Activated effector memory CD4-positive, alpha-beta T cell treated with Interleukin-2 at 50 U/mL for 16 hours (primary cell): ENCODE measurements around the gene GBX1.

ENCODE experiments used
- DNase-seq: peaks from one replicate; pipeline ENCODE4 v3.0.0-alpha.2; 2020

Gene GBX1

DNA sequence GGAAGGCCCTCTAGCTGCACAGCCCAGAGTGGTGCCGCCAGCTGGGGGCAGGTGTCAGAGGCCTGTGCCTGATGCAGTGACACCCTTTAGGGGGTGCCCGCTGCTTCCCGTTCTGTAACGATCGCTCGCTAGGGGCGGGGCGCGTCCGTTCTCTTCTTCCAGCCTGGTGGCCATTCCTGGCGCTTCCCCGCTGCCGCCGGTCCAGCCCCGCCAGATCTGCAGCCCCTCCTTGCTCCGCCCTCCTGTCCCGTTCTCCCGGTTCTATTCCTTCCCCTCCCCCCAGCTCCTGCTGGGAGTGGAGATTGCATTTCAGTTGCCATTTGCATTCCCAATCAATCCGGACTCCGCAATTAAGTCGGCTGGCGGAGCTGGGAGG, 42.0 kb downstream of the GBX1 start:
- no peak for DNase-seq

DNA sequence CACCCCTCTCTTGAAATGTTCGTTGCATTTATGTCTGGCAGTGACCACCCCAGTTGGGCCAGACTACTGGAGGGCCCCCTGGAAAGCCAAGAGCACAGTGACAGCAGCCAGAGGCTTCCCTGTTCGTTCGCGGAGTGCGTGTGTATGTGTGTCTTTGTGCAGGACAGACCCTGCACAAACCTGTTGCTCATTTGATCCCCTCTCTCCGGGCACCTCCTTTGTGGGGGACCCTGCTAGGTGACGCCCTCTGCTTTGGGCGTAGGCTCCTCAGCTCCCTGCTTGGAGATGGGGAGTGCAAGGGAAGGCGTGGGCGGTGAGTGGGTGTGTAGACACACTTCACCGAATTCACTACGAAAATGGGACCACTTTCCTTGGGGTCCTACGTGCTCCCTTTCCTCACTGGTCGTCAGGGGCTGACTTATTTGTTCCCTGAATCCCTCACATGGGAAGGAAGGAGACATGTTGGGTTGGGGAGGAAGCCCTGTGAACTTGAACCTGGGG, 42.5 kb downstream of the GBX1 start:
- DNase-seq: no peak

DNA sequence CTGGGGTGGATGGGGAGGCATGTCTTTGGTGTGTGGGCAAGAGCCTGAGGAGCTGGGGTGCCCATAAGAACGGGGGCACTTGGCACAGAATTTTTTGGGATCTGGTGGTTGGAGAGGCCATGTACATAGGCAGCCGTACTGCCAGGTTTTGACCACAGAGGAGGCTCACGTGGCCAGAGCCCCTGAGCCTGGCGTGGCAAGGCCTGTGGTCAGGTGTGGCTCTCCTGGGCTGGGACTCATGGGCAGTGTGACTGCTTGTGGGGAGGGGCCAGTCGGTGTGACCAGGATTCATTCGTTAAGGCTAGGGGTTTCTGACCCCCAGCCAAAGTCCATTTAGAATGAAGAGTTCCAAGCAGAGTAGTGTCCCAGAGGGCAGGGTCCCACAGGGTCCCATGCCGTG, 43.0 kb downstream of the GBX1 start:
- DNase-seq: no peak

DNA sequence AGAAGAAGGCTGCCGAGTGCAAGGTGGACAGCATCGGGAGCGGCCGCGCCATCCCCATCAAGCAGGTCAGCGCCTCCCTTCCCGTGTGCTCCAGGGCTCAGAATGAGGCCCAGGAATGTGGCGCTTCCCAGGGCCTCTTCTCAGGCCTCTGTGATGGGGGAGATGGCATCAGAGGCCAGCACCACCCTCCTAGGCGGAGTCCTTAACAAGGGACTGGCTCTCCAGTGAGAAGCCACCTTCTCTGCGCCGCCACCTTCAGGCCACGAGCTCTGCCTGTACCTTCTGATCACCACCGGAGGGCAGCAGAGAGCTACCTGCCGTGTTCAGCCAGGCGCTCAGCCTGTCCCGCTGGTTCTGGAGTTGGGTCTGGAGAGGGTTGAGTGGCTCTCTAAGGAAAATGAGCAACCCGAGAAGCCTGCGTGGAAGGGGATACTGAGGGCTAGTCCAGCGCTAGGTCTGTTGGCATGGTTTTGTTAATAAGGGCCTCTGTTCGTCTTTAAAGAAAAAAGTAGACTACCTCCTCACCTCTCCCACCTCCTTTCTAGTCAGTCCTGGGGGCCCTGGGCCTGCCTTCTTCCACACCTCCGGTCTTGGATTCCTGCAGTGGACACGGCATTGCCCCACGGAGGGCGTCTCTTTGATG, 43.6 kb downstream of the GBX1 start:
- DNase-seq: peak; percentile 66

DNA sequence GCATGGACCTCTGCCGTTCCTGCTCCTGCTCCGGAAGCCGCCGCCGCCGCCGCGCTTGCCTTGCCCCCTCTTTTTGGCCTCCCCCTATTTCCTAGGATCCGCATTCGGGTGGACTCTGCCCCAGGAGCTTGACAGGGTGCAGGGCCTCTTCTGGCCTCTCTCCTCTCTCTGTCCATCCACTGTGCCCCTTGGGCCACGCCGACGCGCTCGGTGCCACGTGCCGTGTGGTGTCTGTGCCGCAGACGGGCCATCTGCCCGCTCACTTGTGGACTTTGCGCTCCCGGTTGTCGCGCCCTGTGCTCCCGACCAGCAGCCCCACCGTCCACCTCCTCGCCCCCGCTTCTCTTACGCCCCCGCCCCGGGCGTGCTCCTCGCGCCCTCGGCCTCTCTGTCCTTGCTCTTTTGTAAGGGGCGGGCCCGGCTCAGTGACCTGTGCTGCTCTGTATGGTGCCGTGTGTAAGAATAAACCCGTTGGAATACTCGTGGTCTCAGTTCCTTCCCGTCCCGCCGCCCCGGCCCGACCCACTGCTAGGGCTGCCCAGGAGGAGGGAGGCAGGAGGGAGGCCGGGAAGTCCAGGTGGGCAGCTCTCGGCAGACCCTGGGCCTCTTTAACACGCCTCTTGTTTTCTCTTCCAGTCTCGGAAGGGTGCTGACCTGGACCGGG, 44.2 kb downstream of the GBX1 start:
- DNase-seq: no peak

DNA sequence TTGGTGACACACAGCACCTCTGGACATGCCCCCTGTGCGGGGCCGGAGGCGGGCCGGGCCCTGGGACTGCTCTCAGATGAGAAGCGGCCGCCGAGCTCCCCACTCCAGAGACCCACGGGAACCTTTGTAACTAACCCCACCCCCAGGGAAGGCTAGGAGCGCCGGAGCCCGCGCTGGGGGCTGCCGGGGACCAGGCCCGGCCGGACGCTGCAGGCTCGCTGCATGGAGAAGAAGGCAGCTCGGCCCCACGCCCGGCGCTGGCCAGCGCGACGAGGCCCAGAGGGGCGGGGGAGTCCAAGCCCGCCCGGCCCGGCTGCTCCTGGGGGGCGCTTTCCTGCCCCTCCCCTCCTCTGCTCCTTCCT, 44.7 kb downstream of the GBX1 start:
- no peak for DNase-seq

DNA sequence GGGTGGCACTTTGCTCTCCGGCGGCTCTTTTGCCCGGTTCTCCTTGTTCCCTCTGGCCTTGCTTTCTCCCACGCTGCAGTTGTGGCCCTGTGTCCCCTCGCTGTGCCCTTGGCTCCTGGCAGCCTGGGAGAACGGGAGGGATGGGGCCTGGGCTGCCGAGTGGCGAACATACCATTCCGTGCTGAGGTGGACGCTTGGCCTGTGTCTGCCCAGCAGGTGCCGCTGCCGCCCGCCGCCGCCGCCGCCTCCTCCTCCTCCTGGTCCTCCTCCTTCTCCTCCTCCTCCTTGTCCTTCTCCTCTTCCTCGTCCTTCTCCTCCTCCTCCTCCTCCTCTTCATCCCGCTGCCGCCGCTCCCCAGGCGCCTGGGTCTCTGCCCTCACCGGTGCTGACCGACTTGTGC, 45.2 kb downstream of the GBX1 start:
- DNase-seq: no peak

DNA sequence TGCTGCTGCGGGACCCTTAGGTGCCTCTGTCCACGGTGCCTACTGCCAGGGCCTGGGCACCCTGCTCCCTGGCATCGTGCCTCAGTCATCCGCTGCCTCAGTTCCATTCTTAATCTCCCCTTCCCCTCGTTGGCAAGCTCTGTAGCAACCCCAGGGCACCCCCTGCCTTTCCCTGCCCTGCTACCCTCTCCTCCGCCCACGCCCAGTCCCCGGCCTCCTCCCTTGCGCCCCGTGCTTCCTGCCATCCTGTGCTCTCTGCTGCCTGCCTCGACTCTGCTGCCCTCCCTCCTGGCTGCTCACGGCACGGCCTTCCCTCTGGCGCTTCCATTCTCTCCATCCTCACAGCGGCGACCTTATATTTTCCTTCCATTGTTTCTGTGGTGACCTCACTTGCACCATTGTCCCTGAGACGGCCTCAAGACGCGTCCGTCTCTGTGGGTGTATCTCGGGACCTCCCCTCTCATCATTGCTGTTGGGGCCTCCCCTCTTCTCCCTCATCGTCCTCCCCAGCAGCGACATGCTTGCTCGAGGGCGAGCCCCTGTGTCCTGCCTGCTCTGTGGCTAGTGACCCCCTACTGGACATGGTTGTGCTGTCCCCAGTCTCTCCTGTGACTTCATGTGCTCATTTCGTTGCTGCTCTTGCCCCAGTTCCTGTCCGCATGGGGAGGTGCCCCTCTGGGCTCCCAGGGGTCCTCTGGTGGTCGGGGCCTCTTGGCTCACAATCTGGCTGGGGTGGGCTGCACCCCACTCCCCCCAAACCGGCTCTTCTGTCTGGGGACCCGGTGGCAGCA, 45.9 kb downstream of the GBX1 start:
- DNase-seq: no peak

DNA sequence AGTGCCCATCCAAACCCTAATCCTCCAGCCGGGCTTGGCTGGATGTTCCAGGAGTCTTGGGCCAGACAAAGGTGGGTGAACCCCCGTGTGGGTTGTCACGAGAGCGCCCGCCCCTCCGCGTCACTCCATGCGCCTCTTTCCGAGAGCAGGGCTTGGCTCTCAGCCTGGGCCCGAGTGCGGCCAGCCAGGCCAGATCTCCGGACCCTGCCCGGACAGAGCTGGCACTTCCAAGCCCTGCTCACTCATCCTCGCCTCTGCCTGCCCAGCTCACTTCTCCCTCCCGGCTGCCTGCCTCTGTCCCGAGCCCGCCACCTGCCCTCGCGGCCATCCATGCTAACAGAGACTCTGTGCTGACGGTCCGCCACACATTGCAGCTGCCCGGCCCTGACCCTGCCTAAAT, 46.6 kb downstream of the GBX1 start:
- DNase-seq: no peak

DNA sequence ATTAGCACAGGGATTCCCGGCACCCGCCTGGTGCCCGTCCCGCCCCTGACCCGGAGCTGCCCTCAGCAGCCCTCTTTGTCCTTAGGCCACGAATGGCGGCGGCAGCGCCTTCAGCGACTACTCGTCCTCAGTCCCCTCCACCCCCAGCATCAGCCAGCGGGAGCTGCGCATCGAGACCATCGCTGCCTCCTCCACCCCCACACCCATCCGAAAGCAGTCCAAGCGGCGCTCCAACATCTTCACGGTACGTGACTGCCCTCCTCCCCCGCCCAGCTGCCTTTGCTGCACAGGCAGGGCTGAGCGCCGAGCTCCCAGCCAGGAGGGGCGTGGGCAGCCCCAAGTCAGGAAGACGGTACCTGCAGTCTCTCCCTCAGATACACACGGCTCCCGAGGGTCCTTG, 47.6 kb downstream of the GBX1 start:
- DNase-seq: no peak

DNA sequence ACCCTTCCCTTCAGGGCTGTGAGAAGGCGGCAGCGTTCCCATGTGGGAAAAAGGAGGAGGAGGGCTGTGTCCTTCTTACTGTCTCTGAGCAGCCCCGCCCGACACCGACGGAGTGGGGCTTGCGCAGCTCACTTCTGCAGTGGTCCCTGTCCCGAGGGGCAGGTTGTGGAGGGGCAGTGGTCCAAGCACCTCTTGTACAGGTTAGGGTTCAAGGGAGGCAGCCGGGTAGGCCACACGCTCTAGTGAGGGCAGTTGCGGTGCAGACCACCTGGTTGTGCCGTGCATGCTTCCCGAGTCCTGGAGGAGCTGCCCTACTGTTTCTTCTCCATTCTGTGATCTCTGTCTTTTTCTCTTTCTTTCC, 48.5 kb downstream of the GBX1 start:
- DNase-seq: no peak

DNA sequence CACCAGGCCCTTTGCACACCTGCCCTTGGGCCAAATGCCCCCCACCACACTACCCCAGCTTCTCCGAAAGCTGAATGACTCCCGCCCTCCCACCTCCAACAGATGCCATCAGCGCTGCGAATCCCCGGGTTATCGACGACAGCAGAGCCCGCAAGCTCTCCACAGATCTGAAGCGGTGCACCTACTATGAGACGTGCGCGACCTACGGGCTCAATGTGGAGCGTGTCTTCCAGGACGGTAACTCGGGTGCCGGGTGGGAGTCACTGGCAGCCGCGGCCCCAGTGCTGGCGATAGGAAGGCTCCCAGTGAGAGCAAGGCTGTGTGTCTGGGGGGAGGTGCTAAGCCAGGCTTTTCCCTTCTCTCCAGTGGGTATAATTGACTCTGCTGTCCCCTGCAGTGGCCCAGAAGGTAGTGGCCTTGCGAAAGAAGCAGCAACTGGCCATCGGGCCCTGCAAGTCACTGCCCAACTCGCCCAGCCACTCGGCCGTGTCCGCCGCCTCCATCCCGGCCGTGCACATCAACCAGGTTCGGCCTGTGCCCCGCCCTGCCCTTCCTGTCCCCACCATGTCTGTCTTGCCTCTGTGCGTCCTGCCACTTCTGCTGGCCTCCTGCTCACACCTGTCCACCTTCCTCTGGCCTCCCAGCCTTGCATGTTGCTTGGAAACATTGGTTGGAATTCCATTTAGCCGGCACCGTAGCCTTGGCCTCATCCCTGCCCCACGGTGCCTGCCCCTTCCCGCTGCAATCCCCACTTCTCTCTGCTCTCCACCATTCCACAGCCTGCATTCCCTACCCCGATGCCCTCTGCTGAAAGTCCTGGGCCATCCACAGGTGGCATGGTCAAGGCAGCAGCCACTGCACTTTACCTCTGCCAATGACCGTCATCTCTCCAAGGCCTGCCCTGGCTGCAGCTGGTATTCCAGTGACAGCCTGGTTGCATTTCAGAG, 49.1 kb downstream of the GBX1 start:
- DNase-seq: no peak

DNA sequence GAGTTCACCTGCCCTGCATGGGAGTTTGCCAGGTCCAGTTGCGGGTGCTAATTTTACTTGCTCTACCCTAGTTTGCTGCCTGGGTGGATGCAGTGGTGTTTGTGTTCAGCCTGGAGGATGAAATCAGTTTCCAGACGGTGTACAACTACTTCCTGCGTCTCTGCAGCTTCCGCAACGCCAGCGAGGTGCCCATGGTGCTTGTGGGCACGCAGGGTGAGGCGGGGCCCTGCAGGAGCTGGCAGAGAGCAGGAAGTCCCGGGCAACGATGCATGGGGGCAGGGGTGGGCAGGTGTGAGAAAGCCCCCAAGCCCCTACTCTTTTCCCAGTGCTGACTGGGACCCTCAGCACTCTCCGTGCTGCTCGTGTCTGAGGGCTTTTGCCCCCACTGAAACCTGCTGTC, 49.9 kb downstream of the GBX1 start:
- DNase-seq: peak; percentile 58

DNA sequence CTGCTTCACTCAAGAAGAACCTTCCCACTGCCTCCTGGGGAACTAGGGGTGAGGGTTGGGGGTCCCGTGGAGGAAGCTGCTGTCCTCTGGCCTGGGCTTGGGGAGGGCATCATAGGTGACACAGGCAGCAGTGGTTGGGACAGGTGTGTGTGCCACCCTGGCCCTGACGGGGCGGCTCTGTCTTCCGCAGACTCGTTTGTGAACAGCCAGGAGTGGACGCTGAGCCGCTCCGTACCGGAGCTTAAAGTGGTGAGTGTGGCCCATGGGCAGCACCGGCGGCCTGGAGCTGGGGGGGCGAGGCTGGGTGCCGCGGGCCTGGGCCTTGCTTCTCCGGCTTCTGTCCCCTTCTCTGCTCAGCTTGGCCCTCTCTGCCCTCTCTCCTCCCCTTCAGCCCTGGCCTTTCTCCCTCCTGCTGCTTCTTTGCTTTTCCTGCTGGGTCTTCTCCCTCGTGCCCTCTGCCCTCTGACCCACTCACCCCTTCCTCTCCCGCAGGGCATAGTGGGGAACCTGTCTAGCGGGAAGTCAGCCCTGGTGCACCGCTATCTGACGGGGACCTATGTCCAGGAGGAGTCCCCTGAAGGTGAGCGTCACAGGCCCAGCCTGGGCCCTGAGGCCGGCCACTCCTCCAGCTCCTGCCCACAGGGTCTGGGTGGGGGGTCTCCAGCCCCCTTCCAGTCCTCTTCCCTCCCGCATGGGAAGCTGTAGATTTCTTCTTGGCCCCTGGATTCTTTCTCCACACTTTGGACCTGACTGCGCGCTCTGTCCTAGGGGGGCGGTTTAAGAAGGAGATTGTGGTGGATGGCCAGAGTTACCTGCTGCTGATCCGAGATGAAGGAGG, 50.7 kb downstream of the GBX1 start:
- DNase-seq: no peak

DNA sequence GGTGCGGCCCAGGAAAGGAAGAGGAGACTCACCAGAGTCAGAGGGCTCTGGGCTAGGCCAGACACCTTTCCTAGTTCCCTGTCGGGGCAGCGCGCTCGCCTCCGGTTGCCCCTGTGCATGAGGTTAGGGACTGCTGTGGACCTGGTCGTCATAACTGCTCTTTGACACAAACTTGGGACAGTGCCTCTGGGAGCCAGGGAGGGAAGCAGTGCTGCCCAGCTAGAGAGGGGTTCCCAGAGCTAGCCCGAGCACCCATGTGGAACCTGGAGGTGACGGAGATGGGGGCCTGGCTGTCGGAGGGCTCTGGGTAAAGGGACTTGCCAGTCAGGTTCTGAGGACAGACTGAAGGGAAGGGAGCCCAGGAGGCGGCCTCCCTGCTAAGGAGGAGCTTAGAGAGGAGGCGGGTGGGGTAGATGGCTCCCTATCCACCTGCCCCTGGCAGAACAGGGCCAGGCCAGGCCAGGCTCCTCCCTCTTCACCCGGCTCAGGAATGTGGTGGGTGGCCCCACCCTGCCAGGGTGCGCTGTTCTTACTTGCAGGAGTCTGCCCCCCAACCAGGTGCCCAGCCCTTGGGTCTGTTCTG, 51.6 kb downstream of the GBX1 start:
- no peak for DNase-seq

DNA sequence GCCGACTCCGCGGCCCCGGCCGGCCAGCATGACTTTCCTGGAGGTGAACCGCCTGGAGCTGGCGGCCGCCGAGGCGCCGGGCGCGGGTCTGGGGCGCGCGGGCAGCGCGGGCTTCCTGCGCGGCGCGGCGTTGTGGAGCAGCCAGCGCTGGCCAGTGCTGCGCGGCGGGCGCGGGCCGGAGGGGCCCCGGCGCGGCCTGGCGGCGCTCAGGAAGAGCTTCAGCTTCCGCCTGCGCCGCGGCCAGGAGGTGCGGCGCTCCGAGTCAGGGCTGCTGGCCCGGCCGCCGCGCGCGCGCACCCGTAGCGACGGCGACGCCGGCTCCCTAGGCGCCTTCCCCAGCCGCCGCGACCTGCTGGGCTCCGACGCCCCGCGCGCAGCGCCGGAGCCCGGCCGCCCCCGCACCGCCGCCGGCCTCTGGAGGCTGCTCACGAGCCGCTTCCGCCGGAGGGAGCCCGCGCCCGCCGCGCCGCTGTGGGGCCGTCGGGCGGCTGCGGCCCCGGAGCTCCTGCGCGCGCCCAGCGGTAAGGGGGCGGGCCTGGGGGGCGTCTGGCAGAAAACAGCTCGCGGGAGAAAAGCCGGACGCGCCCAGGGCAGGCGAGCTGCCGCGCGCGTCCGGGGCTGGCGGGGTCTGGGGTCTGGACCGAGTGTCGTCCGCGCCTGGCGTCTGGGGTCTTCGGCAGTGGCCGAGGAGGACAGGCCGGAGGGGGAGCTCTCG, 52.2 kb downstream of the GBX1 start:
- DNase-seq: no peak

DNA sequence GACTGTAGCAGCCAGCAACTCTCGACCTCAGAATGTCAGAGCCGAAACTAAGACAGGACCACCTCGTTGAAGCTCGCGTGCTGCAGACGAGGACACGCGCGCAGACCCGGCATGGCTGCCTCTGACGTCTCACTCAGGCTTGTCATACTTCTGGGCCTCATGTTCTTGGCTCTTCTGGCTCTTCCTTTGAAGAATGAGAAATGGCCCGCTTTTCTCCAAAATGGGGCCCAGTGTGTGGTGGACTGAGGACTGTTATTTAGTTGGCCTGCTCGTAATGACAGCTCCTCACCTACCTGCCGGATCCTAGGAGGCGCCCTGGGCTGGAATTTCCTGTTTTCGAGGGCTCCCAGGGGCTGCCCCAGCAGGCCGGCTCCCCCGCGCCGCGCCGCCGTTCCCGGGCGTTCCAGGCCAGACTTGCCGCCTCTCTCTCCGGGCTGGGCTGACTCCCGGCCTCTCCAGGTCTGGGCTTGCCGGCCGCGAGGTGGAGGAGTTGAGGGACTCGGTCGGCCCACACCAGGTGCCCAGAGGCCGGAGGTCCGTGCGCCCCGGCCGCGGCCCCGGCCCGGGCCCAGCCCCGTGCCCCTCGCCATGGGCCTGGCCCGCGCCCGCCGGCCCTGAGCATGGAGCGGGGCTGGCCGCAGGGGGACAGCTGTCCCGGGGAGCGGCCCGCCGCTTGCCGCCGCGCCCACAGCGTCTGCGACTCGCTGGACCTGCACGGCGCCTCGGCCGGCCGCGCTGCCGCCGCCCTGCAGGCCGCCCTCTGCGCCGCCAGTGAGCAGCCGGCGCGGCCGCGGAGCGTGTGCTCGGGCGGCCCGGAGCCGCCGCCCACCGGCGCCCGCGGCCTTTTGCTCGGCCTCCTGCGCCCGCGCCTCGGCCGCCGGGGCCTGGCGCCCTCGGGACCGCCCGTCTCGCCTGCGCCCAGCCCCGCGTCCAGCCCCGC, 53.1 kb downstream of the GBX1 start:
- DNase-seq: no peak

DNA sequence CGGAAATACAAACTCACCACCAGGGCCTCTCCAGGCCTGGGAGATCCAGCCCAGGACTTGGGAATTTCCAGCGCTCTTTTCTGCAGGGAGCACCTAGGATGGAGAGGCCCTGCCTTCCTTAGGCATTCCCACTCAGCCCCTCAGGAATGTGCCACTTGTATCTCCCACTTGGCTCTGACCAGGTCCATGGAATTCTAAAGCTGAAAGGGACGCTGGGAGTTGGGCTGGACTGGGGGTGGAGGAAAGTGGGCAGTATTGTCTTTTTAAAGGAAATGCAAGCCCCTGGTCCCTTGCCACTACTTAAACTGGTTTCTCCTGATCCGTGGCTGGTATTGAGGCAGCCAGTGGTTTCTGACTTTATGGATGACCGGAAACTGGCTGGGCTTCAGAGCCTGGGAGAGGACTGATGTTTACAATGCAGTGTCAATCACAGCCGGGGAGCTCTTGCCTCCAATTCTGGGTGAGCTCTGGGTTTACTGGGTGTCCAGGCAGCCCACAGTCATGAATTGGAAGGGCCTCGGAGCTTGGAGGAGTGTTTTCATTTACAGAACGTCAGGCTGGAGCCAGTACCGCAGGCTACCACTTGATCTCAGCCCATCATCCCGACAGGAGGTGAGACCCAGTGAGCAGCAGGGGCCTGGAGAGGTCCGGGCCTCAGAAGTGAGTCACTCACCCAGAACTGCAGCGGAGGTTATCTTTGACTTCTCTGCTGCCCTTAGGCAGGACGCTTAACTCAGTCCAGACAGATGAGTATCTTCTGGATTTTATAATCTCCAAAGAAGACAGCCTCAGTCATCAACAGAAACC, 53.9 kb downstream of the GBX1 start:
- no peak for DNase-seq
